NCI-H2171 (cell line): ENCODE measurements around the gene JADE2.

Source experiments
- DNase-seq: peaks from one replicate; lab custom pipeline; 2025; lab: John Stamatoyannopoulos, UW

JADE2 gene

DNA sequence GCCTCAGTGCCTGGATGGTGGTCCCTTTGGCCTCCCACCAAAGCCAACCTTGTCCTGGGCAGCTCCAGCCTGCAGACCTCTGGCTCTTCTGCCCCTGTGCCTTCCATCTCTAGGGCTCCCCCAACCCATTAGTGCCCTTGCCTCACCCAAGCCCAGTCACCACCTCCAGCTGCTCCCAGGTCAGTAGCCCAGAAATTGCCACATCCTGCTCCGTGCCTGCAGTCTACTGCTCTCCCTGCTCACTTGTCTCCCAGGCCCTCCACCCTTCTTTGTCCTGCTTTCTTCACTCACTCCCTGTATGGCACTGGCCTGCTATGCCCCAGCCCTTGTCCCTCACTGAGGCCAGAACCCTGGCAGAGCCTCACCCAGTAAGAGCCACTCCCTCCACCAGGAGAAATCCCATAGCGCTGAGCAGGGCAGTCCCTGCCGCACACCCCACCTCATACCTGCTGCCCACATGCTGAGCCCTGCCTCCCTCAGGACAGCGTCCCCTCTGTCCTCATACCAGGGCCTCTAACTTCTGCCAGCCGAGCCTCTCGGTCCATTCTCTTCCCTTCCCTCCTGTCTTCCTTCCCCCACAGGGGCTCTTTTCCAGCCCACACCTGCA is 44.4 kb downstream of the JADE2 start:
- DNase-seq, result no peak

GRCh38 chr5:134570365-134570758 is 44.9 kb downstream of the JADE2 start:
- no peak for DNase-seq

DNA sequence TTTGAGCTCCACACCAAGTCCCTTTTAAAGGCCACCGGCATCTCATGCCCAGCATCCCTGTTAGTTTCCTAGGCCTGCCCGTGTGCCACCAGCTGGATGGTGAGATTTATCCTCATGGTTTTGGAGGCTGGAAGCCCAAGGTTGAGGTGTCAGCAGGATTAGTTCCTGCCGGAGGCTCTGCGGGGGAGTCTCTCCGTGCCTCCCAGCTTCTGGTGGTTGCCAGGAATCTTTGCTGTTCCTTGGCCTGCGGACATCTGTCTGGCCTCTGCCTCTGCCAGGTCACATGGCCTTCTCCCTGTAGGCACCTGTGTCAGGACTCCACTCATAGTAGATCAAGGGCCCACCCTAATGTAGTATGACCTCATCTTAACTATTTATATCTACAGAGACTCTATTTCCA is 45.4 kb downstream of the JADE2 start:
- DNase-seq, result no peak

GRCh38 chr5:134571693-134572405 is 46.4 kb downstream of the JADE2 start:
- DNase-seq, result no peak

GRCh38 chr5:134572811-134573210 is 47.3 kb downstream of the JADE2 start:
- DNase-seq, result no peak

GRCh38 chr5:134574521-134574920 is 49.1 kb downstream of the JADE2 start:
- DNase-seq, result no peak

DNA sequence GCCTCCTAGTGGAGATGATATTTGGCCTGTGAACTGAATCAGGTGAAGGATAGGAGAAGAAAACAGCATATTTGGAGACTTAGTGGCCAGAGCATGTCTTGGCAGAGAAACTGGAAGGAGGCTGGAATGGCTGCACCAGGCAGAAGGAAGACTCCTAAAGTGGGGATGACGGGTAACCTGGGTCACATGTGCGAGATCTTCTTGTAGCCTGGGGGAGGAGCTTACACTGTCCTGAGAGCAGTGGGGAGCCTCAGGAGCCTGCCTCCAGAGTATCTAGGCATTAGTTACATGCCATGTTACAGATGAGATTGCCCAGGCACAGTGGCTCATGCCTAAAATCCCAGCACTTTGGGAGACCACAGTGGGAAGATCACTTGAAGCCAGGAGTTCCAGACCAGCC is 49.8 kb downstream of the JADE2 start:
- DNase-seq, result no peak

- no peak for DNase-seq
Measured at GRCh38 chr5:134576386-134577021, 51.0 kb downstream of the JADE2 start.

DNA sequence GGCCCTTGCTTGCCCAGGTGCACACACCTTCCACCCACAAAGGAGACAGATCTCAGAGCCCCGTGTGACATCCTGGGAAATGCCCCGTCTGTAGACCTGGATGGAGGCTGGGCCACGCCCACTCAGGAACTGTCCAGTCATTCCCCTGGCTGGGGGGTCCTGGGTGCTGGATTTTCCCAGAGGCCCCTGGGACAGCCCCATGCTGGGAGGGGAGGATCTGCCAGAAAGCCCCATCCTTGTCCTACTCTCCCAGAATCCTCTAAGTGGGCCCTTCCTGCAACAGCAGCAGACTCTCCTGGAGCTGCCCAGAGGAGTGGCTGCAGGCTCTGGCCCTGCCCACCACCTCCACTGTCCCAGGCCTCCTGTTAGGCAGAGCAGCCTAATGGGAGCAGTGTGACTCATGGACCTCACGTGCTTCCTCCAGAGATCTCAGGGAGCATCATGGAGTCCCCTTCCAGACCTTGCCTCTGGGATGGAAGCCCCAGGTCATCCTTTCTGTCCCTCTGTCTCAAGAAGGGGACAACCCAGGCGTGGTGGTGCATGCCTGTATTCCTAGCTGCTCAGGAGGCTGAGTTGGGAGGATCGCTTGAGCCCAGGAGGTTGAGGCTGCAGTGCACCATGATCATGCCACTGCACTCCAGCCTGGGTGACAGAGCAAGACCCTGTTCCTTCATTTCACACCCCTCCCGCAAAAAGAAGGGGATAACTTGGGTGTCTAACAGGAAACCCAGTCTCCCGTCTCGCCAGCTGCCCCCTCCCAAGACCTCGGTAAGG is 51.7 kb downstream of the JADE2 start:
- DNase-seq, result no peak

DNA sequence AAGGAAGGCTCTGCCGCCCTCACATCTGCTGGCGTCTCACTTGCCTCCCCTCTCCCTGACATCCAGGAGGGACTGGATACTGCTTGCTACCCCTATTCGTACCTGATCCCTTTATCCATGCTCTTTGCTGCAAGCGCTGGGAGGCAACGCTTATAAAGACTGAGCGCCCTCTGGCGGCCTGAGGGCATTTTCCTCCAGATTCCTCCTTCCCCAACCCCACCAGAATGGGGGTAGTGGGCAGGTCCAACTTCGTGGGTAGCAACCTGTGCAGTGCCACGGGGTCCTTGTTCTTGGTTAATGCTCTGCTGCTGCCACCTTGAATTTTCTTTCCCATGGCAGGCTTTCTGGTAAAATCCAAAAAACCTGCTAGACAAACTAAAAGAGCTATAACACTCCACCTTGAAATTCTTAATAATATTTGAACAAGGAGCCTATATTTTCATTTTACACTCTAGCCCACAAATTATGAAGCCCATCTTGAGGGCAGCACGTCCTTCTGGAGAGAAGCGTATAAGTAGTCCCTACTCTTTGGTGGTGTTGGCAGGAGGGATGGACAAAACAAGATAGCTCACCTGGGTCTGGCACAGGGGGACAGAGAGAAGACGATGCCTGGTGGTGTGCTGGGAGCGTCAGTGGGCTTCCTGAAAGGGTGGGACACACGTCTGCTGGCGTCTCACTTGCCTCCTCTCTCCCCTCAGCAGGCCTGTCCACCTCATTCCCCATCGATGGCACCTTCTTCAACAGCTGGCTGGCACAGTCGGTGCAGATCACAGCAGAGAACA is 52.5 kb downstream of the JADE2 start:
- DNase-seq, result peak; percentile 47

DNA sequence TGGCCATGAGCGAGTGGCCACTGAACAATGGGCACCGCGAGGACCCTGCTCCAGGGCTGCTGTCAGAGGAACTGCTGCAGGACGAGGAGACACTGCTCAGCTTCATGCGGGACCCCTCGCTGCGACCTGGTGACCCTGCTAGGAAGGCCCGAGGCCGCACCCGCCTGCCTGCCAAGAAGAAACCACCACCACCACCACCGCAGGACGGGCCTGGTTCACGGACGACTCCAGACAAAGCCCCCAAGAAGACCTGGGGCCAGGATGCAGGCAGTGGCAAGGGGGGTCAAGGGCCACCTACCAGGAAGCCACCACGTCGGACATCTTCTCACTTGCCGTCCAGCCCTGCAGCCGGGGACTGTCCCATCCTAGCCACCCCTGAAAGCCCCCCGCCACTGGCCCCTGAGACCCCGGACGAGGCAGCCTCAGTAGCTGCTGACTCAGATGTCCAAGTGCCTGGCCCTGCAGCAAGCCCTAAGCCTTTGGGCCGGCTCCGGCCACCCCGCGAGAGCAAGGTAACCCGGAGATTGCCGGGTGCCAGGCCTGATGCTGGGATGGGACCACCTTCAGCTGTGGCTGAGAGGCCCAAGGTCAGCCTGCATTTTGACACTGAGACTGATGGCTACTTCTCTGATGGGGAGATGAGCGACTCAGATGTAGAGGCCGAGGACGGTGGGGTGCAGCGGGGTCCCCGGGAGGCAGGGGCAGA is 53.3 kb downstream of the JADE2 start:
- DNase-seq, result no peak

GRCh38 chr5:134579284-134579771 is 53.9 kb downstream of the JADE2 start:
- no peak for DNase-seq

DNA sequence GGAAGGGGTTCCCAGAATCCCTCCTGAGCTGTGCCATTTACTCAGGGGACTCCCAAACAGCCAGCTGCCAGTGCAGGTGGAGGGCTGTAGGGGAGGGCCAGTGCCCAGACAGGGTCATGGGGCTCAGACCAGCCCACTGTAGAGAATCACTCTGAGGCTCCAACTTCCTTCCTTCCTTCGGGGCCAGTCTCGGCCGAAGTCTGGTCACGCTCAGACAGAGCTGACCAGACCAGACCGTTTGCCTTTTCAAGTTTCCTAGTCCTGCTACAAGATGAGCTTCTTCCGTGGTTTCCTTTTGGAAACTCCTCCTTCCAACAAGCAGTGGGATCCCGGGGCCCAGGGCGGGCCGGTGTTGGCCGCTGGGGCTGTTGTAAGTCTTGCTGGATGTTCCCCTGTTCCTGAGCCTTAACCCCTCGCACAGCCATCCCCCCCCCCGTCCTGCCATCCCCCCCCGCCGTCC is 54.6 kb downstream of the JADE2 start:
- no peak for DNase-seq

GRCh38 chr5:134581241-134581981 is 55.9 kb downstream of the JADE2 start:
- DNase-seq, result no peak

GRCh38 chr5:134582281-134582680 is 56.8 kb downstream of the JADE2 start:
- DNase-seq, result no peak

GRCh38 chr5:134582941-134583340 is 57.5 kb downstream of the JADE2 start:
- no peak for DNase-seq

- no peak for DNase-seq
Measured at GRCh38 chr5:134583766-134584165, 58.3 kb downstream of the JADE2 start.

- DNase-seq, result no peak
Measured at GRCh38 chr5:134584662-134585061, 59.2 kb downstream of the JADE2 start.

DNA sequence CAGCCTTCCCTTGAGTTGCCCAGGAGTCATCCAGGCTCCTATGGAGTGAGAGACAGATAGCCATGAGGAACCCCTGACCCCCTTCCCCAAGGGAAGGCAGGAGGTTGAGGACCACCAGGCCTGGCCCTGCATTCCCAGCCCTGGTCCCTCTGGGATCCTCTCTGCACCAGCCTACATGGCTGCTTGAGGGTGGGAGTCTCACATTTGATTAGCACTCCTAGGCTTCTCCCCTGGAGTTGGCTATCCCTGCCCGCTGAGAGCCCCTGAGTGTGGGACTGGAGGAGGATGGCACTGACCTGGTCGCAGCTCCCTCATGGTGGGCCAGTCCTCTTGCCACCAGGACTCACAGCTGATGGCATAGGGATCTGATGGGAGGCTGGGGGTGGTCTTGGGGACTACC is 60.5 kb downstream of the JADE2 start:
- DNase-seq, result no peak

- DNase-seq, result no peak
Measured at GRCh38 chr5:134586866-134587524, 61.5 kb downstream of the JADE2 start.
